HEK293 (cell line): ENCODE results near the gene TCEAL4.

Experiments
- CTCF ChIA-PET: fragments of 350-600 bp; formaldehyde crosslinking; extraction: SDS; loops from one replicate; lab custom pipeline; 2021; ENCODE audit warnings: antibody characterized with exemption; lab: Yijun Ruan, JAX
- POLR2A ChIA-PET: fragments of 300-600 bp; formaldehyde crosslinking; extraction: SDS; loops from one replicate; lab custom pipeline; 2020; ENCODE audit warnings: antibody characterized with exemption, inconsistent platforms; lab: Yijun Ruan, JAX
- H3K27ac ChIP-seq: fragments of 200-500 bp; sonication (Bioruptor generic); 2 replicates; pipeline ENCODE4 v1.5.1; 2014; ENCODE audit warnings: low read depth, low read length, control low read depth, inconsistent platforms; ENCODE audit errors: extremely low read depth
- H3K36me3 ChIP-seq, 2 experiments: fragments of 200-500 bp in 1 of 2; sonication (Bioruptor generic) in 1 of 2; 1 replicate in 1 of 2; 2 replicates in 1 of 2; pipeline ENCODE4 v1.5.1; 2014 to 2017; ENCODE audit warnings: inconsistent platforms in 2 of 2, low read length in 2 of 2; ENCODE audit not compliant: control insufficient read depth in 2 of 2, insufficient read depth in 1 of 2
- H3K4me1 ChIP-seq: fragments of 200-500 bp; sonication (Bioruptor generic); 2 replicates; pipeline ENCODE4 v1.5.1; 2014; ENCODE audit warnings: mild to moderate bottlenecking, low read length, inconsistent platforms; ENCODE audit not compliant: control insufficient read depth, insufficient read depth
- H3K4me3 ChIP-seq: 2 replicates; pipeline ENCODE4 v1.5.1; 2011; ENCODE audit warnings: low read depth, mild to moderate bottlenecking, control low read depth, low read length, moderate library complexity
- H3K9me3 ChIP-seq: fragments of 200-500 bp; sonication (Bioruptor generic); 2 replicates; pipeline ENCODE4 v1.5.1; 2014; ENCODE audit warnings: low read depth, low read length, inconsistent platforms; ENCODE audit not compliant: control insufficient read depth, insufficient read depth
- BCL11A ChIP-seq: fragments of 450-650 bp; formaldehyde crosslinking; IDR thresholded peaks from 2 replicates; pipeline ENCODE4 v1.5.1; 2016; ENCODE audit warnings: low read depth, missing biosample characterization, missing genetic modification characterization
- RBAK ChIP-seq: fragments of 450-650 bp; formaldehyde crosslinking; IDR thresholded peaks from 2 replicates; pipeline ENCODE4 v1.5.1; 2016; ENCODE audit warnings: missing biosample characterization, missing genetic modification characterization
- SP2 ChIP-seq: fragments of 450-650 bp; formaldehyde crosslinking; IDR thresholded peaks from 2 replicates; pipeline ENCODE4 v1.5.1; 2016; ENCODE audit warnings: missing biosample characterization, missing genetic modification characterization
- SP3 ChIP-seq: fragments of 450-650 bp; formaldehyde crosslinking; IDR thresholded peaks from 2 replicates; pipeline ENCODE4 v1.5.1; 2016; ENCODE audit warnings: missing biosample characterization, missing genetic modification characterization
- TRIM28 ChIP-seq: IDR thresholded peaks from 2 replicates; pipeline ENCODE4 v1.6.1; 2011; ENCODE audit warnings: low read length, control low read depth, borderline replicate concordance
- YY2 ChIP-seq: fragments of 450-650 bp; formaldehyde crosslinking; IDR thresholded peaks from 2 replicates; pipeline ENCODE4 v1.5.1; 2016; ENCODE audit warnings: missing biosample characterization, missing genetic modification characterization
- ZBTB17 ChIP-seq: fragments of 450-650 bp; formaldehyde crosslinking; IDR thresholded peaks from 2 replicates; pipeline ENCODE4 v1.5.1; 2016; ENCODE audit warnings: missing biosample characterization, missing genetic modification characterization
- ZBTB8A ChIP-seq: fragments of 450-650 bp; formaldehyde crosslinking; IDR thresholded peaks from 2 replicates; pipeline ENCODE4 v1.5.1; 2016; ENCODE audit warnings: missing biosample characterization, missing genetic modification characterization
- ZNF175 ChIP-seq: fragments of 450-650 bp; formaldehyde crosslinking; IDR thresholded peaks from 2 replicates; pipeline ENCODE4 v1.5.1; 2016; ENCODE audit warnings: missing biosample characterization, missing genetic modification characterization
- ZNF23 ChIP-seq: fragments of 450-650 bp; formaldehyde crosslinking; IDR thresholded peaks from 2 replicates; pipeline ENCODE4 v1.5.1; 2016; ENCODE audit warnings: missing biosample characterization, missing genetic modification characterization, borderline replicate concordance
- ZNF302 ChIP-seq: fragments of 450-650 bp; formaldehyde crosslinking; IDR thresholded peaks from 2 replicates; pipeline ENCODE4 v1.5.1; 2016; ENCODE audit warnings: missing biosample characterization, missing genetic modification characterization, low read depth
- ZNF350 ChIP-seq: fragments of 450-650 bp; formaldehyde crosslinking; IDR thresholded peaks from 2 replicates; pipeline ENCODE4 v1.5.0; 2017; ENCODE audit warnings: missing biosample characterization, mild to moderate bottlenecking, missing genetic modification characterization
- ZNF37A ChIP-seq: fragments of 450-650 bp; IDR thresholded peaks from 2 replicates; pipeline ENCODE4 v1.5.1; 2018; ENCODE audit warnings: missing biosample characterization, missing genetic modification characterization
- ZNF391 ChIP-seq: fragments of 450-650 bp; formaldehyde crosslinking; IDR thresholded peaks from 2 replicates; pipeline ENCODE4 v1.5.1; 2016; ENCODE audit warnings: low read depth, missing biosample characterization, missing genetic modification characterization, borderline replicate concordance
- ZNF521 ChIP-seq: fragments of 450-650 bp; formaldehyde crosslinking; IDR thresholded peaks from 2 replicates; pipeline ENCODE4 v1.5.1; 2017; ENCODE audit warnings: missing biosample characterization, mild to moderate bottlenecking, missing genetic modification characterization
- ZNF677 ChIP-seq: fragments of 450-650 bp; IDR thresholded peaks from 2 replicates; pipeline ENCODE4 v1.5.0; 2018; ENCODE audit warnings: missing biosample characterization, mild to moderate bottlenecking, missing genetic modification characterization, moderate library complexity
- ZNF776 ChIP-seq: fragments of 450-650 bp; formaldehyde crosslinking; IDR thresholded peaks from 2 replicates; pipeline ENCODE4 v1.5.0; 2017; ENCODE audit warnings: missing biosample characterization, missing genetic modification characterization, borderline replicate concordance
- ZNF843 ChIP-seq: fragments of 450-650 bp; formaldehyde crosslinking; IDR thresholded peaks from 2 replicates; pipeline ENCODE4 v1.5.1; 2016; ENCODE audit warnings: missing biosample characterization, missing genetic modification characterization
- TF ChIP-seq, protein P1 (sequence below): fragments of 450-650 bp; formaldehyde crosslinking; IDR thresholded peaks from 2 replicates; pipeline ENCODE4 v1.5.1; 2016; ENCODE audit warnings: missing biosample characterization, missing genetic modification characterization
- TF ChIP-seq, protein P2 (sequence below): IDR thresholded peaks from 2 replicates; pipeline ENCODE4 v1.6.1; 2011; ENCODE audit warnings: mild to moderate bottlenecking, low read depth, low read length, borderline replicate concordance
- TF ChIP-seq, protein P3 (sequence below): fragments of 450-650 bp; formaldehyde crosslinking; IDR thresholded peaks from 2 replicates; pipeline ENCODE4 v1.5.1; 2016; ENCODE audit warnings: missing biosample characterization, missing genetic modification characterization
- TF ChIP-seq, protein P4 (sequence below): fragments of 450-650 bp; formaldehyde crosslinking; IDR thresholded peaks from 2 replicates; pipeline ENCODE4 v1.5.1; 2016; ENCODE audit warnings: missing biosample characterization, missing genetic modification characterization, low read depth

The TCEAL4 gene

DNA sequence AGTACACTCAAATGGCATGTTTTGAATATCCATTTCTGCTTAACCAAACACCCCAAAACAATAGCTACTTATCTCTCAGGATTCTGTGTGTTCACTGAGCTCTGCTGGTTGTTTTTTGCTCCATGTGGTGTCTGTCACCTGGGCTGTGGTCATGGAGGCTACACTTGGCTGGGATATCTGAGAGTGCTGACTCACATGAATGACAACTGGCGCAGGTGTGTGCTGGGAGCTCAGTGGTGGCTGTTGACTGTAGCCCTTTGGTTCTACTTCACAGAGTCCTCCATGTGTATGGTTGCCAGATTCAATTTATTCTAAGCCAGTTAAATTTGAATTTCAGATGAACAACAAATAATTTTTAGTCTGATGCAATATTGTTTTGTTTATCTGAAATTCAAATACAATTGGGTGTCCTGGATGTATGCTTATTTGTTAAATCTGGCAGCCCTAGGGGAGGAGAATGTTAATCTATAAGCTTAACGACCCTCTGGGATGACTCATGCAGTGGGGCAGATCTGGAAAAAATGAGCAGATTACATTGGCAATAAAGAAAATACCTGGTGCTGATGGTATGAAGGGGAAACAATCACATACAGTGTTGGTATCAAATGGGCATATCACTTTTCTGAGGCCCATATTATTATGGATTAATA, 28.2 kb upstream of the TCEAL4 start (continued):
- TF ChIP-seq, protein P1, sequence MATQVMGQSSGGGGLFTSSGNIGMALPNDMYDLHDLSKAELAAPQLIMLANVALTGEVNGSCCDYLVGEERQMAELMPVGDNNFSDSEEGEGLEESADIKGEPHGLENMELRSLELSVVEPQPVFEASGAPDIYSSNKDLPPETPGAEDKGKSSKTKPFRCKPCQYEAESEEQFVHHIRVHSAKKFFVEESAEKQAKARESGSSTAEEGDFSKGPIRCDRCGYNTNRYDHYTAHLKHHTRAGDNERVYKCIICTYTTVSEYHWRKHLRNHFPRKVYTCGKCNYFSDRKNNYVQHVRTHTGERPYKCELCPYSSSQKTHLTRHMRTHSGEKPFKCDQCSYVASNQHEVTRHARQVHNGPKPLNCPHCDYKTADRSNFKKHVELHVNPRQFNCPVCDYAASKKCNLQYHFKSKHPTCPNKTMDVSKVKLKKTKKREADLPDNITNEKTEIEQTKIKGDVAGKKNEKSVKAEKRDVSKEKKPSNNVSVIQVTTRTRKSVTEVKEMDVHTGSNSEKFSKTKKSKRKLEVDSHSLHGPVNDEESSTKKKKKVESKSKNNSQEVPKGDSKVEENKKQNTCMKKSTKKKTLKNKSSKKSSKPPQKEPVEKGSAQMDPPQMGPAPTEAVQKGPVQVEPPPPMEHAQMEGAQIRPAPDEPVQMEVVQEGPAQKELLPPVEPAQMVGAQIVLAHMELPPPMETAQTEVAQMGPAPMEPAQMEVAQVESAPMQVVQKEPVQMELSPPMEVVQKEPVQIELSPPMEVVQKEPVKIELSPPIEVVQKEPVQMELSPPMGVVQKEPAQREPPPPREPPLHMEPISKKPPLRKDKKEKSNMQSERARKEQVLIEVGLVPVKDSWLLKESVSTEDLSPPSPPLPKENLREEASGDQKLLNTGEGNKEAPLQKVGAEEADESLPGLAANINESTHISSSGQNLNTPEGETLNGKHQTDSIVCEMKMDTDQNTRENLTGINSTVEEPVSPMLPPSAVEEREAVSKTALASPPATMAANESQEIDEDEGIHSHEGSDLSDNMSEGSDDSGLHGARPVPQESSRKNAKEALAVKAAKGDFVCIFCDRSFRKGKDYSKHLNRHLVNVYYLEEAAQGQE (tag by site-specific recombination) = no peak
- TF ChIP-seq ZNF677 (tag by site-specific recombination) (no peak), RBAK (tag by site-specific recombination) (no peak), SP2 (tag by site-specific recombination) (no peak), YY2 (tag by site-specific recombination) (no peak), ZBTB8A (no peak), ZNF23 (tag by site-specific recombination) (no peak), SP3 (tag by site-specific recombination) (no peak), ZNF175 (no peak), ZNF37A (no peak)
- TF ChIP-seq, protein P2, sequence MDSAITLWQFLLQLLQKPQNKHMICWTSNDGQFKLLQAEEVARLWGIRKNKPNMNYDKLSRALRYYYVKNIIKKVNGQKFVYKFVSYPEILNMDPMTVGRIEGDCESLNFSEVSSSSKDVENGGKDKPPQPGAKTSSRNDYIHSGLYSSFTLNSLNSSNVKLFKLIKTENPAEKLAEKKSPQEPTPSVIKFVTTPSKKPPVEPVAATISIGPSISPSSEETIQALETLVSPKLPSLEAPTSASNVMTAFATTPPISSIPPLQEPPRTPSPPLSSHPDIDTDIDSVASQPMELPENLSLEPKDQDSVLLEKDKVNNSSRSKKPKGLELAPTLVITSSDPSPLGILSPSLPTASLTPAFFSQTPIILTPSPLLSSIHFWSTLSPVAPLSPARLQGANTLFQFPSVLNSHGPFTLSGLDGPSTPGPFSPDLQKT = no peak
- TF ChIP-seq, protein P3, sequence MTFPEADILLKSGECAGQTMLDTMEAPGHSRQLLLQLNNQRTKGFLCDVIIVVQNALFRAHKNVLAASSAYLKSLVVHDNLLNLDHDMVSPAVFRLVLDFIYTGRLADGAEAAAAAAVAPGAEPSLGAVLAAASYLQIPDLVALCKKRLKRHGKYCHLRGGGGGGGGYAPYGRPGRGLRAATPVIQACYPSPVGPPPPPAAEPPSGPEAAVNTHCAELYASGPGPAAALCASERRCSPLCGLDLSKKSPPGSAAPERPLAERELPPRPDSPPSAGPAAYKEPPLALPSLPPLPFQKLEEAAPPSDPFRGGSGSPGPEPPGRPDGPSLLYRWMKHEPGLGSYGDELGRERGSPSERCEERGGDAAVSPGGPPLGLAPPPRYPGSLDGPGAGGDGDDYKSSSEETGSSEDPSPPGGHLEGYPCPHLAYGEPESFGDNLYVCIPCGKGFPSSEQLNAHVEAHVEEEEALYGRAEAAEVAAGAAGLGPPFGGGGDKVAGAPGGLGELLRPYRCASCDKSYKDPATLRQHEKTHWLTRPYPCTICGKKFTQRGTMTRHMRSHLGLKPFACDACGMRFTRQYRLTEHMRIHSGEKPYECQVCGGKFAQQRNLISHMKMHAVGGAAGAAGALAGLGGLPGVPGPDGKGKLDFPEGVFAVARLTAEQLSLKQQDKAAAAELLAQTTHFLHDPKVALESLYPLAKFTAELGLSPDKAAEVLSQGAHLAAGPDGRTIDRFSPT (tag by site-specific recombination) = no peak

DNA sequence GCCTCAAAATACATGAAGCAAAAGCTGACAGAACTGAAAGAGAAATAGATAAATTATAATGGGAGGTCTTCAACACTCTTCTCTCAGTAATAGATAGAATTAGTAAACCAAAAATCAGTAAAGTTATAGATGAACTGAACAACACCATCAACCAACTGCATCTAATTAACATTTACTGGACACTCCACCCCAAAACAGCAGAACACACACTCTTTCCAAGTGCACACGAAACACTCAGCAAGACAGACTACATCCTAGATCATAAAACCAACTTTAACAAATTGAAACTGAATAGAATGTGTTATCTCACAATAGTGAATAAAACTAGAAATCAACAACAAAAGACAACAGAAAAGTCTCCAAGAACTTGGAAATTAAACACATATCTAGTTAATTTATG, 25.1 kb upstream of the TCEAL4 start:
- ChIA-PET POLR2A (no interaction called here), CTCF (interaction anchor here (0.8 to 0.9 kb wide), 2 partner anchors 9 to 80 kb away, joined by 3 read pairs; no protein-coding TSS in a partner anchor)
- H3K9me3 ChIP-seq = no peaks in the 10 kb centered on the region
- H3K4me3 ChIP-seq = no peak overlapping the region
- no peak overlapping the region for H3K27ac ChIP-seq
- H3K4me1 ChIP-seq = no peaks in the 10 kb centered on the region
- H3K36me3 ChIP-seq = no peaks in the 10 kb centered on the region
- no peak for TF ChIP-seq ZNF391 (tag by site-specific recombination)
- TF ChIP-seq ZNF521 (tag by site-specific recombination) = no peak
- no peak for TF ChIP-seq BCL11A (tag by site-specific recombination)
- no peak for TF ChIP-seq ZNF776 (tag by site-specific recombination)
- no peak for TF ChIP-seq ZNF350 (tag by site-specific recombination)
- no peak for TF ChIP-seq SP3 (tag by site-specific recombination)
- TF ChIP-seq ZBTB17 (tag by site-specific recombination) = no peak
- TF ChIP-seq ZNF843 (tag by site-specific recombination) = no peak
- TF ChIP-seq, protein P4, sequence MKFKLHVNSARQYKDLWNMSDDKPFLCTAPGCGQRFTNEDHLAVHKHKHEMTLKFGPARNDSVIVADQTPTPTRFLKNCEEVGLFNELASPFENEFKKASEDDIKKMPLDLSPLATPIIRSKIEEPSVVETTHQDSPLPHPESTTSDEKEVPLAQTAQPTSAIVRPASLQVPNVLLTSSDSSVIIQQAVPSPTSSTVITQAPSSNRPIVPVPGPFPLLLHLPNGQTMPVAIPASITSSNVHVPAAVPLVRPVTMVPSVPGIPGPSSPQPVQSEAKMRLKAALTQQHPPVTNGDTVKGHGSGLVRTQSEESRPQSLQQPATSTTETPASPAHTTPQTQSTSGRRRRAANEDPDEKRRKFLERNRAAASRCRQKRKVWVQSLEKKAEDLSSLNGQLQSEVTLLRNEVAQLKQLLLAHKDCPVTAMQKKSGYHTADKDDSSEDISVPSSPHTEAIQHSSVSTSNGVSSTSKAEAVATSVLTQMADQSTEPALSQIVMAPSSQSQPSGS (tag by site-specific recombination) = no peak
- TF ChIP-seq ZNF302 (tag by site-specific recombination) = no peak
- no peak for TF ChIP-seq TRIM28
- TF ChIP-seq, protein P1 (tag by site-specific recombination) = no peak
